Activated B cell treated with CpG ODN at 0.5 μM for 24 hours (primary cell): Measurements from ENCODE around the gene UGT1A5. TPM values are rescaled to one million over a fixed set of nuclear protein-coding genes. Genes with fewer than 3 reads are reported as not detected.
"Not testable (repeated sequence)": the region's sequence is repeated elsewhere in the genome, so short reads cannot be mapped to it uniquely, and the experiment has no call there.

ENCODE experiments used
- ATAC-seq: fragments of 200-7000 bp; cut with Tn5 transposase; one replicate; pipeline ENCODE4 v1.10.0; 2021; ENCODE audit warnings: low read depth, mild to moderate bottlenecking, moderate library complexity
- CTCF ChIA-PET: fragments of 350-600 bp; sonication (Branson Sonifier 250); formaldehyde crosslinking; loops from one replicate; lab custom pipeline; 2021; ENCODE audit warnings: antibody characterized with exemption; lab: Charles Lee
- POLR2A ChIA-PET: fragments of 350-600 bp; sonication (Branson Sonifier 250); formaldehyde crosslinking; loops from one replicate; lab custom pipeline; 2021; ENCODE audit warnings: antibody characterized with exemption; lab: Charles Lee
- DNase-seq: peaks from one replicate; pipeline ENCODE4 v3.0.0; 2022
- H3K27ac Mint-ChIP-seq: one replicate; pipeline ENCODE4 v1.8.0; 2020; ENCODE audit warnings: mixed read lengths
- H3K27me3 Mint-ChIP-seq: one replicate; pipeline ENCODE4 v1.8.0; 2021; ENCODE audit warnings: mixed read lengths
- H3K36me3 Mint-ChIP-seq: one replicate; pipeline ENCODE4 v1.8.0; 2021; ENCODE audit warnings: low read depth, mixed read lengths
- H3K4me1 Mint-ChIP-seq: one replicate; pipeline ENCODE4 v1.8.0; 2021; ENCODE audit warnings: mixed read lengths
- H3K4me3 Mint-ChIP-seq: one replicate; pipeline ENCODE4 v1.8.0; 2020; ENCODE audit warnings: mild to moderate bottlenecking, mixed read lengths
- H3K9me3 Mint-ChIP-seq: one replicate; pipeline ENCODE4 v1.8.0; 2020; ENCODE audit warnings: mixed read lengths
- CTCF ChIP-seq: fragments of 200-600 bp; IDR thresholded peaks from one replicate; pipeline ENCODE4 v1.8.0; 2022; ENCODE audit warnings: antibody characterized with exemption, mild to moderate bottlenecking
- intact Hi-C: fragments of 100-400 bp; cut with micrococcal nuclease; formaldehyde crosslinking; loops from one replicate; pipeline ENCODE4 v1.15.1; 2024
- total RNA-seq: library from RNA; stranded (reverse); gene quantifications from 2 replicates; pipeline ENCODE4 v1.2.3, GENCODE V29; 2022

UGT1A5 gene
- total RNA-seq, 1 donor from 2014 or later = not detected

- peaks cover 3% of the 10 kb centered on the region for H3K9me3 Mint-ChIP-seq
- ATAC-seq = no peak
- H3K27me3 Mint-ChIP-seq = peaks cover 5% of the 10 kb centered on the region
- ChIA-PET POLR2A (no interaction called here), CTCF (no interaction called here)
- DNase-seq = no peak
- H3K36me3 Mint-ChIP-seq = no peaks in the 10 kb centered on the region
- H3K4me1 Mint-ChIP-seq = no peaks in the 10 kb centered on the region
- no peak overlapping the region for H3K4me3 Mint-ChIP-seq
- no peak overlapping the region for H3K27ac Mint-ChIP-seq
- no peak for TF ChIP-seq CTCF
- intact Hi-C loops = loop anchor here (10.0 kb wide), 1 partner anchor 145 kb away; no protein-coding TSS in a partner anchor
These were observed 12.6 kb upstream of the UGT1A5 start for GRCh38 chr2:233700028-233700635.

GRCh38 chr2:233700842-233701241, 11.9 kb upstream of the UGT1A5 start:
- ATAC-seq, H3K27me3 Mint-ChIP-seq, H3K9me3 Mint-ChIP-seq, DNase-seq, POLR2A ChIA-PET, H3K27ac Mint-ChIP-seq, H3K4me3 Mint-ChIP-seq, CTCF ChIA-PET, H3K4me1 Mint-ChIP-seq, H3K36me3 Mint-ChIP-seq: not testable (repeated sequence)
- intact Hi-C loops = loop anchor here (10.0 kb wide), 1 partner anchor 146 kb away; no protein-coding TSS in a partner anchor

GRCh38 chr2:233702238-233702637, 10.5 kb upstream of the UGT1A5 start:
- CTCF ChIA-PET = no interaction called here
- ATAC-seq (no peak), DNase-seq (no peak)
- Mint-ChIP-seq H3K9me3 (peaks cover 3% of the 10 kb centered on the region), H3K4me1 (no peaks in the 10 kb centered on the region), H3K27ac (no peak overlapping the region), H3K27me3 (peaks cover 4% of the 10 kb centered on the region), H3K4me3 (no peak overlapping the region), H3K36me3 (no peaks in the 10 kb centered on the region)
- no peak for TF ChIP-seq CTCF
- intact Hi-C loops = loop anchor here (10.0 kb wide), 1 partner anchor 147 kb away; no protein-coding TSS in a partner anchor
- POLR2A ChIA-PET = no interaction called here

- POLR2A ChIA-PET = no interaction called here
- CTCF ChIA-PET = no interaction called here
- ATAC-seq (no peak), DNase-seq (no peak)
- H3K4me1 Mint-ChIP-seq = no peaks in the 10 kb centered on the region
- intact Hi-C loops = loop anchor here (10.0 kb wide), 1 partner anchor 151 kb away; no protein-coding TSS in a partner anchor
- H3K27ac Mint-ChIP-seq = no peak overlapping the region
- no peak for TF ChIP-seq CTCF
- H3K9me3 Mint-ChIP-seq = peaks cover 3% of the 10 kb centered on the region
- H3K36me3 Mint-ChIP-seq = no peaks in the 10 kb centered on the region
- peaks cover 18% of the 10 kb centered on the region for H3K27me3 Mint-ChIP-seq
- H3K4me3 Mint-ChIP-seq = no peak overlapping the region
These were observed 6.7 kb upstream of the UGT1A5 start for GRCh38 chr2:233705911-233706506.

GRCh38 chr2:233706720-233707119, 6.0 kb upstream of the UGT1A5 start:
- TF ChIP-seq CTCF = no peak
- Mint-ChIP-seq H3K27ac (no peak overlapping the region), H3K36me3 (no peaks in the 10 kb centered on the region), H3K4me1 (peaks cover 4% of the 10 kb centered on the region), H3K4me3 (no peak overlapping the region), H3K9me3 (peaks cover 3% of the 10 kb centered on the region), H3K27me3 (peaks cover 21% of the 10 kb centered on the region)
- ChIA-PET CTCF (no interaction called here), POLR2A (no interaction called here)
- intact Hi-C loops = loop anchor here (10.0 kb wide), 1 partner anchor 152 kb away; no protein-coding TSS in a partner anchor
- ATAC-seq (no peak), DNase-seq (no peak)
